ENCODE results near the gene GAK. TPM values are rescaled to one million over a fixed set of nuclear protein-coding genes. Genes with fewer than 3 reads are reported as not detected.

GAK gene
- polyA plus RNA-seq, 1 of the 3 experiments (the other 2 are of a cell fraction): 35.9 TPM

GRCh38 chr4:912548-913279, 19.4 kb downstream of the GAK start:
- Histone ChIP-seq H2AFZ (ENCODE audit: low read depth) (no peak overlapping the region), H3K27me3 (ENCODE audit: insufficient read depth) (no peaks in the 10 kb centered on the region), H3K9me2 (no peaks in the 10 kb centered on the region), H3F3A (replicated peaks; ENCODE audit: insufficient read depth) (no peaks in the 10 kb centered on the region), H3K4me2 (no peak overlapping the region), H3K79me2 (ENCODE audit: insufficient read depth) (peaks cover 44% of the 10 kb centered on the region), H3K9ac (no peak overlapping the region), H3K36me3 (replicated peaks in 1 of 2; ENCODE audit: control insufficient read depth in 1 of 2, insufficient read depth in 2 of 2, low read length in 1 of 2) (peaks cover 0 to 34% of the 10 kb centered on the region in 2 experiments), H3K27ac (ENCODE audit: low read depth in 2 of 2, low read length in 1 of 2) (no peak overlapping the region), H3K9me3 (no peaks in the 10 kb centered on the region), H3K4me1 (ENCODE audit: control insufficient read depth in 1 of 2, insufficient read depth in 2 of 2, low read depth in 1 of 2, low read length in 1 of 2) (no peaks in the 10 kb centered on the region), H3K4me3 (ENCODE audit: low read depth in 2 of 2, low read length in 1 of 2) (no peak overlapping the region), H4K20me1 (ENCODE audit: insufficient read depth) (peaks cover 34% of the 10 kb centered on the region)
- TF ChIP-seq MEF2A (IDR thresholded peaks at IDR 0.05; ENCODE audit: borderline replicate concordance, low read depth) (no peak), PBX3 (IDR thresholded peaks at IDR 0.05) (no peak), YY1 (IDR thresholded peaks at IDR 0.05; ENCODE audit: low read depth) (no peak), TEAD4 (IDR thresholded peaks at IDR 0.05; ENCODE audit: borderline replicate concordance, insufficient read depth) (no peak), RCOR1 (IDR thresholded peaks at IDR 0.05; ENCODE audit: low read length) (no peak), JUND (IDR thresholded peaks at IDR 0.05) (no peak), NFIC (IDR thresholded peaks at IDR 0.05; ENCODE audit: borderline replicate concordance) (no peak), GATA2 (CRISPR knock-in tag; IDR thresholded peaks at IDR 0.05) (no peak), RFX5 (IDR thresholded peaks at IDR 0.05; ENCODE audit: low read length) (no peak), CTCF (IDR thresholded peaks at IDR 0.05) (no peak)
- CTCF ChIA-PET: no interaction called here
- DNase-seq: no peak
- 86% methylated on average over 18 of the region's 19 CpGs for WGBS (ENCODE audit: low lambda C conversion rate)
- POLR2A ChIA-PET: no interaction called here

- no peaks in the 10 kb centered on the region for H3K27me3 ChIP-seq (ENCODE audit: insufficient read depth)
- 96% methylated on average over 13 of the region's 29 CpGs for WGBS (ENCODE audit: low lambda C conversion rate)
- no peaks in the 10 kb centered on the region for H3F3A ChIP-seq (replicated peaks; ENCODE audit: insufficient read depth)
- no peak overlapping the region for H3K27ac ChIP-seq (ENCODE audit: low read depth in 2 of 2, low read length in 1 of 2)
- no peak overlapping the region for H3K4me2 ChIP-seq
- no peaks in the 10 kb centered on the region for H3K4me1 ChIP-seq (ENCODE audit: control insufficient read depth in 1 of 2, insufficient read depth in 2 of 2, low read depth in 1 of 2, low read length in 1 of 2)
- H3K9me2 ChIP-seq: no peaks in the 10 kb centered on the region
- H3K4me3 ChIP-seq (ENCODE audit: low read depth in 2 of 2, low read length in 1 of 2): no peak overlapping the region
- peaks cover 36% of the 10 kb centered on the region for H3K79me2 ChIP-seq (ENCODE audit: insufficient read depth)
- ChIA-PET POLR2A (no interaction called here), CTCF (no interaction called here)
- no peak overlapping the region for H3K9ac ChIP-seq
- H3K9me3 ChIP-seq: no peaks in the 10 kb centered on the region
- no peak overlapping the region for H2AFZ ChIP-seq (ENCODE audit: low read depth)
- DNase-seq: no peak
- H3K36me3 ChIP-seq (replicated peaks in 1 of 2; ENCODE audit: control insufficient read depth in 1 of 2, insufficient read depth in 2 of 2, low read length in 1 of 2): peaks cover 0 to 34% of the 10 kb centered on the region in 2 experiments
- peaks cover 30% of the 10 kb centered on the region for H4K20me1 ChIP-seq (ENCODE audit: insufficient read depth)
- TF ChIP-seq SMC3 (IDR thresholded peaks at IDR 0.05; ENCODE audit: low read depth, low read length) (no peak), REST (IDR thresholded peaks at IDR 0.05; ENCODE audit: low read depth, low read length) (no peak), TAF1 (IDR thresholded peaks at IDR 0.05; ENCODE audit: borderline replicate concordance, low read depth, low read length) (no peak), FOSL2 (IDR thresholded peaks at IDR 0.05; ENCODE audit: borderline replicate concordance, low read depth) (no peak), ZBTB33 (IDR thresholded peaks at IDR 0.05; ENCODE audit: borderline replicate concordance, low read depth) (no peak), IRF3 (IDR thresholded peaks at IDR 0.05; ENCODE audit: low read depth, low read length) (no peak), SIN3A (IDR thresholded peaks at IDR 0.05; ENCODE audit: borderline replicate concordance, low read depth, low read length) (no peak), MEF2A (IDR thresholded peaks at IDR 0.05; ENCODE audit: borderline replicate concordance, low read depth) (no peak)
Observed at GRCh38 chr4:911871-912490, 20.1 kb downstream of the GAK start.

Measured in SK-N-SH (cell line).